Stimulated activated CD4-positive, alpha-beta T cell treated with anti-CD3 and anti-CD28 coated beads, Interleukin-1b, Interleukin-23, amount 100 ng/mL, for 1 hour (primary cell): ENCODE measurements around the gene SMDT1.
"Not testable (repeated sequence)": the region's sequence is repeated elsewhere in the genome, so short reads cannot be mapped to it uniquely, and the experiment has no call there.

Experiments
- DNase-seq, 2 donors: peaks; one replicate each; pipeline ENCODE4 v3.0.0-alpha.2; 2020; ENCODE audit warnings: low read depth in 2 of 2

The SMDT1 gene

DNA sequence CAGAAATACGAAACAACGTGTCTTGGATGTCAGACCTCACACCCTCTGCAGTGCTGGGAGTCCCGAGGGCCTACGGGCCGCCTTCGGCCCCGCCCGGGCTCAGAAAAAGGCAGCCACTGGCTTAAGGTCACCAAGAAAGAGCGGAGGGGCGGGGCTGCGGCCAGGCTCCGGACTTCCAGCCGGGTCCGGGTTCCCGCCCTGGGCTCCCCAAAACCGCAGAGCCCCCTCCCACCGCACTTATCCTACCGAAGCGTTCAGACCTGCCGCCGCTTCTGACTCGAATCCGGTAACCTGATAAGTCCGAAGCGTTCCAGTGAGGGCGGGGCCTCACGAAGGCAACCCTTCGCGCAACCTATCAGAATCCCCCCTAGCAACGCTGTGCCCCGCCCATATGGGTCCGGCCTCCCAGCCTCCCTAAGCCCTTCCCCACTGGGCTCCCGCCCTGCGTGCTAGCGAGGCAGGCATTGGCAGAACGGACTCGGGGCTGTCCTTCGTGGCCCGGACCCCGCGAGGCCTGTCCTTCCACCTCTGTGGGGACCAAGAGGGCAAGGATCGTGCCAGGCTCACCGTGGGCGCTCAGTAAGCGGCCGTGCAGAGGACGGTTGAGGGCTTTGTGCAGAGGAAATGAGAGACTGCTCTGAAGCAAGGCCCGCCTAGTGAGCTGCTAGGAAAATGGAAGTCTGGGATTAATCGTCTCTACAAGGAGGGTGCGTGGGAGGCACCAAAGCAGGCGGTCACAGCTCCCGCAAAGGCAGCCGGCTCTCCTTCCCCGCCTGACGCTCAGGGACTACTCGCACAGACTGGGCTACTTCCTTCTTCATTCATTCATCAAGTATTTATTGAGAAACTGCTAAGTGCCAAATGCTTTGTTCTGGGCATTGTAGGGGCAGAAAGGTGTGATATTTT is 8.7 kb upstream of the SMDT1 start, which contains the start of gene NAGA:
Gene NAGA (minus strand): TSS at position 296 of the 906 bp plus-strand sequence. CDS start 515 bp downstream, outside the sequence.
- DNase-seq: peak; percentile 71 to 73

DNA sequence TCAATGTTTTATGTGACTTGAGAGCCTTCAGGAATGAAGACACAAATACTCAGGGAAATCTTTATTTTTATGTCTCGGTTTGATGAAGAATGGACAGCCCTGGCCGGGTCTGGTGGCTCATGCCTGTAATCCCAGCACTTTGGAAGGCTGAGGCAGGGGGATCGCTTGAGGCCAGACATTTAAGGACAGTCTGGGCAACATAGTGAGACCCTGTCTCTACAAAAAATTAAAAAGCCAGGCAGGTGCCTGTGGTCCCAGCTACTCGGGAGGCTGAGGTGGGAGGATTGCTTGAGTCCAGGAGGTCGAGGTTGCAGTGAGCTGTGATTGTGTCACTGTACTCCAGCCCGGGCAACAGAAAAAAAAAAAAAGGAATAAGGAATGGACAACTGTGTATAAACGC is 8.0 kb upstream of the SMDT1 start:
- not testable (repeated sequence) for DNase-seq

DNA sequence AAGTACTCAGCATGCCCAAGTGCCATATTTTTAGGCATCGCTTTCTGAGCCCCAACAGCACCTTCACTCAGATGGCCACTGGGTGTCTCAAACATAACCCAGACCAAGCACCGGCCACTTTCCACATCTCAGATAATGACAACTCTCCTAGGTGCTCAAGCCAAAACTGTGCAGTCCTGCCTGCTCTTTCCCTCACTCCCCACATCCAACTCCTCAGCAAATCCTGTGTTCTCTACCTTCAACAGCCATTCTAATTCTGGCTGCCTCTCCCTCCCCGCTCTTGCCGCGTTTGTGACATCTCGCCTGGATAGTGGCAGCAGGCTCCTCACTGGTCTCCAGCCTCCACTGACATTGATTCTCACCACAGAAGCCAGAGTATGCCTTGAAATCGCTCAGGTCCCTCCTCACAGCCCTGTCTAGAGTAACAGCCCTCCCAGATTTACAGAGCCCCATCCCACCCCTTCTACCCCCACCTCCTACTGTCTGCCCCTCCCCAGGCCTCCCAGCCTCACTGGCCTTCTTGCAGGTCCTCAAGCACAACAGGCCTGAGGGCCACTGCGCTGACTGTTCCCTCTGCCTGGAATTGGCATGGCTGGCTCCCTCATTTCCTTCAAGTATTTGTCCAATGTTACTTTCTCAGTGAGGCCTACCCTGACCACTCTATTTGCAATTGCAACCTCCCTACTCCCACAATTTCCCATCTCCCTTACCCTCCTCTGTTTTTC is 6.7 kb upstream of the SMDT1 start:
- DNase-seq: no peak

DNA sequence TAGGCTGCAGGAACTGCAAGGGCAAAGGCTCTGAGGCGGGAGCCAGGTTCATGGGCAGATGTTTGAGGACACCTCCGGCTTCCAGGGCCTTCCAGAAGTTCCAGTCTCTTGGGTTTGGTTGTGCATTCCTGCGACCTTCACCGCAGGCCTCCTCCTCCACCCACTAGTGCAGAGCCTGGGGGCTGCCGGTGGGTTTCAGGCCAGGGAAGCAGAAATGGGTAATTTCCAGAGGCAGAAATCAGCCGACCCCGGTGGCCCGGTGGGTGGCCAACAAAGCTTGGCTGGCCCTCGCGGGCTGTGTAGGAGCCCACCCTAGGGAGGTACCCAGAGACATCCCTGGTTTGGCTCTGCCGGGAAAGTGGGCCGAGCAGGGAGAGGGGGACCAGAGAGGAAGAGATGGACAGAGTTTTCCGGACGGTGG is 5.9 kb upstream of the SMDT1 start:
- DNase-seq: no peak

DNA sequence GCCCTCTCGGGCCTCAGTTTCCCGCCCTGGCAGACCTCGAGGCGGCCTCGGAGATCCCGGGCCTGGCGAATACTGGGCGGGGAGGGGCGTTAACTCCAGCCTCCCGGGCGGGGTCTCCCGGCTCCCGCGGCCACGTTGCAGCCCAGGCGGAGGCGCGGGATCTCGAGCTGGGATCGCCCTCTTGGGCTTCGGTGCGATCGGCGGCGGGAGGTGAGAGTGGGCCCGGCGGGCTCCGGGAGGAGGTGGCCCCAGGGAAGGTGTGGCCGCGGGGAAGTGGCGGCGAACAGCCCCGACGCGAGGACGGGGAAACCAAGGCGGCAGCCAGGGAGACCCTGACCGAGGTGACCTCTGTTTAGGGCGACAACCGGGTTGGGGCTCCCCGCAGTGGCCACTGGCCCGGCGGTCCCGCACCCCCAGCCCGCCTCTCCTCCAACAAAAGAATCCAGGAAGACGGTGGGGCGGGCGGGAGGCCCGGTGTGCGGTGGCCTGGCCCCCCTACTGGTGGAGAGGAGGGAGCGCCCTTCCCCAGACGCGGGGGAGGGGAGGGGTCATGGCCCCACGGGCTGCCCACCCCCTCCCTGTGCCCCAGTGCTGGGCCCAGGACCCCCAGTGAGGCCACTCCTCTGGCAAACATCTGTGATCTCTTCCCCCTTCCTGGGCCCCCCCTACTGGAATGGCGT is 5.2 kb upstream of the SMDT1 start, which contains the start of gene PHETA2:
Gene PHETA2 (plus strand): TSS at position 117 of the 680 bp plus-strand sequence. CDS start 3,046 bp downstream, outside the sequence.
- DNase-seq: peak in 1 of 2 donors; percentile 41

DNA sequence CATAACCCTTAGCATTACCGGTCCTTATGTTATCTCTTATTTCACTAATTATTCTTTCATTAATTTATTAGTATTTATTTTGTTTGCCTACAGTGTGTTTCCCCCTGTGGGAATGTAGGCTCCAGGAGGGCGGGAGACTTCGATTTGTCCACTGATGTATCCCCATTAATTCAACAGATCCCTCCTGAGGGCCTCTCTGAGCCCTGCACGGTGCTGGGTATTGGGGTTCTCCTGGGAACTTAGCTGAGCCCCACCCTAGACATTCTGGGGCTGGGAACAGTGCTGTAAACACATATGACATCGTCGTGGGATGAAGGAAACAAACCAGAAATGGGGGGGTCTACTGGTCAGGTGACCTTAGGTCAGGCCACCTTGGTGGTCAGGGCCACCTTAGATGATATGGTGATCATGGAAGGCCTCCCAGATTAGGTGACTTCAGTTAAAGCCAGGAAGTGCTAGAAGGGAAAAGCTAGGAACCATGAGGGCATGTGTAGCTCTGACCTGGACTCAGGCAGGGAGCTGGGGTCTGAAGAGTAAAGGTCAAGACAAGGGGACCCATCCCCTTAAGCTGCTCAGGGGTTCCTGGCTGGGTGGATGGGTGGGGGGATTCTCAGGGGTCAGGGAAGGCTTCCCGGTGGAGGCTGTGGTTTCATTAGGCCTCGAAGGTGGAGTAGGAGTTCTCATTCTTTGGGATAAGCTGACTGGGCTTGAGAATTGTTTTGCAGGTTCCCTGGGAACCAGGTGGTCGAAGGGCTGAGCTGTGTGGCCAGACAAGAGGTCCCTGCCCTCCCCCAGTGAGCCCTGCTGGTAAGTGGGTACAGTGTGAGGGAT is 4.4 kb upstream of the SMDT1 start:
- no peak for DNase-seq

DNA sequence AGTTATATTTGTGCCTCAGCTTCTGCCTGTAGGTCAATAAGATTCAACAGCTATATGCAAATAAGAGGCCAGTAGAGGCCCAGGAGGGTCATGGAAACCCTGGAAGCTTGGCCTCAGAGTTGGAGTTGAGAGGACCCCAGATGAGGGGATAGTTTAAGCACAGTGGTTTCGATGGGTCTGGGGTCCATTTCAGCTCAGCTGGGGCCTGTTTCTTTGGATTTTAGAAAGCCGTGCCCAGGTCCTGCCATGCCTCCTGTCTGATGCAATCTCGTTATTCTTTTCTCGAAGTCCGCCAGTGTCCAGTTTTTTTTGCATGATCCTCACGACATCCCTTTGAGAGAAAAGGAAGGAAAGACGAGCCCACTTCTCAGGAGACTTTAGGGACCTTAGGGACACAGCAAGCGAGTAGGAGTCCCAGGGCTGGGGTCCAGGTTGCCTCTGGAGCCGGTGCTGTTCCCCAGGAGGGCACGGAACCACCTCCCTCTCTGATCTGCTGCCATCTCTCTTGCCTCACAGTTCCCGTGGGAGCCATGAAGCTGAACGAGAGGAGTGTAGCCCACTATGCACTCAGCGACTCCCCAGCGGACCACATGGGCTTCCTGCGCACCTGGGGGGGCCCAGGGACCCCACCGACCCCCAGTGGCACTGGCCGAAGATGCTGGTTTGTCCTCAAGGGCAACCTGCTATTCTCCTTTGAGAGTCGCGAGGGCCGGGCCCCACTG is 2.6 kb upstream of the SMDT1 start:
- no peak for DNase-seq

DNA sequence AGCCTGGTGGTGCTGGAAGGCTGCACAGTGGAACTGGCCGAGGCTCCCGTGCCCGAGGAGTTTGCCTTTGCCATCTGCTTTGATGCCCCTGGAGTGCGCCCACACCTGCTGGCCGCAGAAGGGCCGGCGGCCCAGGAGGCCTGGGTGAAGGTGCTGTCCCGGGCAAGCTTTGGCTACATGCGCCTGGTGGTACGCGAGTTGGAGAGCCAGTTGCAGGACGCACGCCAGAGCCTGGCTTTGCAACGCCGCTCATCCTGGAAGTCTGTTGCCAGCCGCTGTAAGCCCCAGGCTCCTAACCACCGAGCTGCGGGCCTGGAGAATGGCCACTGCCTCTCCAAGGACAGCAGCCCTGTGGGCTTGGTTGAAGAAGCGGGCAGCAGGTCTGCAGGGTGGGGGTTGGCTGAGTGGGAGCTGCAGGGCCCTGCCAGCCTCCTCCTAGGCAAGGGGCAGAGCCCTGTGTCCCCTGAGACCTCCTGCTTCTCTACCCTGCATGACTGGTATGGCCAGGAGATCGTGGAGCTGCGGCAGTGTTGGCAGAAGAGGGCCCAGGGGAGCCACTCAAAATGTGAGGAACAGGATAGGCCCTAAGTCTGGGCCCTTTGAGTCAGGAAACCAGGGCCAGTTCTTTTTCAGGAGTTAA is 1.9 kb upstream of the SMDT1 start:
- DNase-seq: no peak

DNA sequence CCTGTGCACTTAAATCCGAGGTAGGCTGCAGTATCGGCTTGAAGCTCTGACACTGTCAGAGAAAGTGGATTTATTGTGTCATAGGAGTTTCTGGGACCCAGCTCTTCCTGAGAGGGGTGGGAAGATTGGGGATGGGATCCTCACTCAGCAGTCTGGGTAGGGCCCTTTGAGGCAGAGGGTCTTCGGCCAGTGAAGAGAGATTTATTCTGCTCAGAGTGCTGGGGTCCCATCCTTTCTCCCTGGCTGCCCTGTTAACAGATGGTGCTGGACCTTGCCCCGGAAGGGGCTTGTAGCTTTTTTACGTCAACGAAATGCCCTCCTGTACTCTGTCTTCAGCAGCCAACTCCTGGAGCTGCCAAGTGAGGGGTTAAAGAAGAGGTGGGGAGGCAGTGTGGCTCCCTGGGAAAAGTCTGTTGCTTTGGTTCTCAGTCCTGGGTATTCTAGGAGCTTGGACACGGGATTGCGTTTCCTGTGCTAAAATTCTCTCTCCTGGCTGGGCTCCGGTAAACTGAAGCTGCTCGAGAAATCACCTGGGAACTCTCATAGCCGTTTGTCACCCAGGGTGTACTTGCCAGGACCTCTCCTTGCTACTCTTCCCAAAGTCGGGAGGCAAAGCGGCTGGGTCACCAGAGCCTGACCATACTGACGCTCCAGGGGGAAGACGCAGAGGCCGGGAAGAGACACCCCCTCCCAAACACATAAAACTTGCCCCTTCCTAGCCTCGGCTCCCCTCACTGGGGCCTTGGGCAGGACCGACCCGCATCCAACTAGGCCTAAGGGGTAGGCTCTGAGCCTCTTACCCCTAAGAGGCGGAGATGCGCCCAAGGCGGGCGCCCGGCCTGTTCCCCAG is 806 bp upstream of the SMDT1 start:
- DNase-seq: no peak

DNA sequence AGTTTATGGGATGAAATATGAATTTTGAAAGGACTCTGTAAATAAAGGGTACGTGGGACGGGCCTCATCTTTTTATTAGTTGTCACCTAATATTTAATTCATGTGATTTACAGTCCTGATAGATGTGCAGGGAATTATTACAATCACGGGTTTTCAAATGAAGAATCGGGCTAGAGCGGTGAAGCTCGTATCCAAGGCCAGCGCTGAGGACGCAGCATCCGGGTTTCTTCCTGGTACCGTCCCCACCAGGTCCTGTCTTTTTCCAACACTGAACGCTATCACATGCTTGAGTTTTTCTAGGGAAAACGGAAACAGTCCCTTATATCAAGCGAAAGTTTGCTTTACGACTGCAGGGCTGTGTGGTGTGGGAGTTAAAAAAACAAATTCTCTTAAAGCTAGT is 787 bp downstream of the SMDT1 start:
- no peak for DNase-seq

DNA sequence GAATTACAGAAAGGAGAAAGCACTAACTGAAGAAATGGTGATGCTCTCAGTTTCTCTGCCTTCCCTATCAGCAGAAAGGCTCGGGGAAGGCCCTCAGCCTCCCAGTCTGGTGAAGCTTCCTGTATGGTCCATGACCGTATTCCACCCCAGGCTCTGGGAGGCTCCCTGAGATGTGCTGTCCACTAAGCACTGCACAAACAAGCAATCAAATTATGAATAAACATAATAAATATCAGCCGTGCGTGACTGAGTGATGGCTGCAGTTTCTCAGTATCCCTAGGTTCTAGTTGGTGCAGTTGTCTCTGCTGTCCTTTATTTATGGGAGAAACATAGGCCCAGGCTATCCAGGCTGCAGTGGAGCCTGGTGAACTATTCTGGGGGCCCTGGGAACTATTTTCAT is 3.6 kb downstream of the SMDT1 start:
- no peak for DNase-seq

DNA sequence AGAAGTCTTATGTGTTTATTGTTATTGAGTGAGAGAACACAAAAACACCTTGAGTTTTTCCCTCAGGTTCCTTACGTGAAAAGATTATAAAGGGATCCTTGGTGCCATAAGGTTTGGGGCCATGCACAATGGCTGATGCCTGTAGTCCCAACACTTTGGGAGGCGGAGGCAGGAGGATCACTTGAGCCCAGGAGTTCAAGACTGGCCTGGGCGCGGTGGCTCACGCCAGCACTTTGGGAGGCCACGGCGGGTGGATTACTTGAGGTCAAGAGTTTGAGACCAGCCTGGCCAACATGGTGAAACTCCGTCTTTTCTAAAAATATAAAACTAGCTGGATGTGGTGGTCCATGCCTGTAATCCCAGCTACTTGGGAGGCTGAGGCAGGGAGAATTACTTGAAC is 5.4 kb downstream of the SMDT1 start:
- DNase-seq: no peak

DNA sequence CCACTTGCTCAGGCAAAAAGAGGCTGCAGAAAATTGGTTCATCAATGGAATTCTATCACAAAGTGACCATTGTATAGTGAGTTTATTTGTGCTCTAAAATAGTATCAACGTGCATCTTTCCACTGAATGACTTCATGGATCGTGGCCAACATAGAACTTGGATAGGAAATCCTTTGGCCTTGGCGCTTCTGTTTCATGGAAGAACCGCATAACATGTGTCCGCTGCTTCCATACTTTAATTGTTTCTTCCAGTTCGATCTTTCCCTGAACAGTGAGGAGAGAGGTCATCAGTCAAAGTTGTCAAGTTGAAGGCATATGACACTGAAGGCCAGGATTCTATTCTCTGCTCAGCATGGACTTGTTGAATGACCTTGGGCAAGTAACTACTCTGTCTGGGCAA is 6.6 kb downstream of the SMDT1 start:
- no peak for DNase-seq

DNA sequence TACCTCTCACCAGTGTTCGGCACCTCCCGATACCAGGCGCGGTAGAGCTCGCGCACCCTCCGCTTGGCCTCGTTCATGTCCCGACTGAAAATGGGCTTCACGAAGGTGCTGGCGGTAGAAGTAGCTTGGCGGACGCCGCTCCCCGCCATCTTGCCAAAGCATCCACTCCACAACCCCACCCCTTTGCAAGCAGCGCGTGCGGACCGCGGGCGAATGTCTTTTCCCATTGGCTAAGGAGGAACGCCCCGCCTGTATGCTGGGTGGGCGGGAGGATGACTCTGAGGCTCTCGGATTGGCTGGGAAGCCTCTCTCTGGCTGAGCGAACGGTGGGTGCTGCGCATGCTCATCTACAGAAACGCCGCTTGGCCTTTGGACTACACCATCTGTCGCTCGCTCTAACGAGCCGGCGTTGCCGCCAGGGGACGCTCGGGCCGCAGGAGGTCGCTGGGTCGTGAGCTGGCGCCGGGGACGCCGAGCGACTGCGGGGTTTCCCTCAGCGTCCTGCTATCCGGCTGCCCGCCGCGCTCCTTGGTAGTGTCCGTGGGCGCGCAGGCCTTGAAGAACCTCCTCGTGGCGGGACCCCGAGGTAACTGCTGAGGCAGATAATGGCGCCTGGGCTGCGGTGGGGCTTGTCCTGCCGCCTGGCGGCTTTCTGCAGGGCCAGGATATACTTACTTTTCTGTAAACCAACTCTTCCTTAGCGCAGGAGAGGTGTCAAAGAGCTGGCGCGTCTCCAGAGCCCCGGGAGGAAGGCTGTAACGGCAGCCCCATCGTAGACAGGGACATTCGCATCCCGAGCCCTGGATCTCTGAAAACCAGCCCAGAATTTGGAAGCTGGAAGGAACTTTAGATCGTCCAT is 11.3 kb downstream of the SMDT1 start, which contains the start of gene NDUFA6:
Gene NDUFA6 (minus strand): TSS at position 177 of the 859 bp plus-strand sequence. CDS start 28 bp downstream, at position 149.
- peak; percentile 91 to 98 for DNase-seq

DNA sequence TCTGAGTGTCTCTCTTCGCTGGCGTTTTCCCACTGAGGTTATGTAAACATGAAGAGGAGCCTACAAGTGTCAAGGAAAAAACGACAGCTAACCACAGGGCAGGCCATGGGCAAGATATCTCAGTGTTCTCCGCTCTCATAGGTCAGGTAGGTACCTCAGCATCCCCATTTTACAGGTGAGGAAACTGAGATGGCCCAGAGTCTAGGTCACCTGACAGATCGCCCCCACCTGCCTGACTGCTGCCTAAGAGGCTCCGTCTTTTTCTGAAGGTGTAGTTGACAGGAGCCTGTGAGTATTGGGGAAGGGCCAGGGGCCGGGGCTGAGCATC is 11.9 kb downstream of the SMDT1 start:
- DNase-seq: no peak

DNA sequence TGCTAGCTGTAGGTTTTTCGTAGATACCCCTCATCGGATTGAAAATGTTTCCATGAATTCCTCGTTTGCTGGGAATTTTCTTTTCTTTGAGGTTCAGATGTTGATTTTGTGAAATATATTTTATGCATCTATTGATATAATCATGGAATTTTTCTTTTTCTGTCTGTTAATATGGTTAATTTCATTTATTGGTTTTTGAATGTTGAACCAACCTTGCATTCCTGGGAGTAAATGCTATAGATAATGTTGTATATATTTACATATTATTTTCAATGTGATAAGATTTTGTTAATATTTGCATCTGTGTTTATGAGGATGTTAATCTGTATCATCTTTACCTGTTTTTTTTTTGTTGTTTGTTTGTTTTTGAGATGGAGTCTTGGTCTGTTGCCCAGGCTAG is 21.7 kb downstream of the SMDT1 start:
- DNase-seq: no peak

DNA sequence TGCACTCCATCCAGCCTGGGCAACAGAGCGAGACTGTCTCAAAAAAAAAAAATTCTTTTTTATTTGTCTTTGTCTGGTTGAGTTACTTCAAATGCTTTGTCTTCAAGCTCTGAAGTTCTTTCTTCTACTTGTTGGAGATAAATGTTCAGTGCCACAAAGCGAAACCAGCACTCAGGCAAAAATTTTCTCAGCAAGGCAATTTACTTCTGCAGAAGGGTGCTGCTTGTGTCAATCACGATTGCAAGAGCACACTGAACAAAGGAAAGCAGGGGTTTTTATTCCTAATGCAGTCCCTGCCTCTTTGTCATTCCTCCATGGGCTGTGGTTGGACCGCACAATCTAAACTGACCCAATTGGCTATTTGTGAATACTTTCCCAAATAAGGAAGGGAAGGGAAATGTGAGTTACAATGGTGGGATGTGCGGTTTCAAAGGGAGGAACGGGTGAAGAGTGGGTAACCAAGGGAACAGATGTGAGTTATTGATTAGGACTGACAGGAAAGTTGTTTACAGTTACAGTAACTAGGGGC is 24.9 kb downstream of the SMDT1 start:
- DNase-seq: not testable (repeated sequence)

DNA sequence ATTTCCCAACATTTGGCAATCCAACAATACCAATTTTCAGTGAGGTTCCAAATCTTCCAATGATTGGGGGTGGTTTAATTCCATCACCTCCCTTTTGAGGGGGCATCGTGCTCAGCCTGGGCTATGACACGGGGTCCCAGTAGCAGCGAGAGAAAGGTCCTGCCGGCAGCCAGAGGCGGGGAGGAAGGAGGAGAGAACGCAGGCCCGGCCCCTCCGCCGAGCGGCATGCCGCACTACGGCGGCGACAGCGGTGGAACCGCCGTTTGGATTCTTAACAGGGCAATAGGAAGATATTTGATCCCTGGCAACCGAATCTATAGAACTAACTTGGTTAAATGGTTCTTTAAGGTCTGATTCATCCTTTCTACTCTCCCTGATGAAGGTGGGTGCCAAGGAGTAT is 29.3 kb downstream of the SMDT1 start:
- DNase-seq: no peak
